ENCODE measurements around the gene PRR23E.

DNA sequence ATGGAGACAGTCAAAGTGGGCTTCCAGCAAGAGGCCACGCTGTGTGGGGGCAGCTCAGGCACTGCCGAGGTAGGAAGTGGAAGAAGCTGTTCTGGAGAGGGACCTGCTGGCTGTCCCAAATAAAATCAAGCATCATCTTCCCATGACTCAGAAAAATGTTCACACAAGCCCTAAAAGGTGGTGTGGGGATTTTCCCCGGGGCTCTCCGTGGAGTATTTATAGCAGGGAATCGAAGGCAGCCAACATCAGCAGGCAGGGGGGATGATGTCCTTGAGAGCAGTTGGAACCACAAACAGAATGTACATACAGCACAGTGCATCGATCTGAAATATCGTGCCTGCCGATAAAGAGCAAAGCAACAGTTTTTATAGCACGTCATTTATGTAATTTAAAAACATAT is 27.6 kb downstream of the PRR23E start:
- TF ChIP-seq, protein P1, sequence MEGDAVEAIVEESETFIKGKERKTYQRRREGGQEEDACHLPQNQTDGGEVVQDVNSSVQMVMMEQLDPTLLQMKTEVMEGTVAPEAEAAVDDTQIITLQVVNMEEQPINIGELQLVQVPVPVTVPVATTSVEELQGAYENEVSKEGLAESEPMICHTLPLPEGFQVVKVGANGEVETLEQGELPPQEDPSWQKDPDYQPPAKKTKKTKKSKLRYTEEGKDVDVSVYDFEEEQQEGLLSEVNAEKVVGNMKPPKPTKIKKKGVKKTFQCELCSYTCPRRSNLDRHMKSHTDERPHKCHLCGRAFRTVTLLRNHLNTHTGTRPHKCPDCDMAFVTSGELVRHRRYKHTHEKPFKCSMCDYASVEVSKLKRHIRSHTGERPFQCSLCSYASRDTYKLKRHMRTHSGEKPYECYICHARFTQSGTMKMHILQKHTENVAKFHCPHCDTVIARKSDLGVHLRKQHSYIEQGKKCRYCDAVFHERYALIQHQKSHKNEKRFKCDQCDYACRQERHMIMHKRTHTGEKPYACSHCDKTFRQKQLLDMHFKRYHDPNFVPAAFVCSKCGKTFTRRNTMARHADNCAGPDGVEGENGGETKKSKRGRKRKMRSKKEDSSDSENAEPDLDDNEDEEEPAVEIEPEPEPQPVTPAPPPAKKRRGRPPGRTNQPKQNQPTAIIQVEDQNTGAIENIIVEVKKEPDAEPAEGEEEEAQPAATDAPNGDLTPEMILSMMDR (conservative IDR thresholded peaks at IDR 0.05; ENCODE audit: low read depth in 2 of 2), result no peak
- TF ChIP-seq CREB1 (CRISPR knock-in tag; IDR thresholded peaks at IDR 0.05; ENCODE audit: low read depth) (no peak), EZH2 (IDR thresholded peaks at IDR 0.05; ENCODE audit: low read depth, unreplicated experiment) (no peak), EZH2phosphoT487 (IDR thresholded peaks at IDR 0.05; ENCODE audit: unreplicated experiment) (no peak), POLR2AphosphoS5 (IDR thresholded peaks at IDR 0.05; ENCODE audit: low read depth) (no peak), JUNB (IDR thresholded peaks at IDR 0.05; ENCODE audit: unreplicated experiment) (no peak), ZNF331 (CRISPR knock-in tag; IDR thresholded peaks at IDR 0.05; ENCODE audit: low read depth) (no peak), ZNF114 (CRISPR knock-in tag; IDR thresholded peaks at IDR 0.05) (no peak), NANOG (IDR thresholded peaks at IDR 0.05; ENCODE audit: borderline replicate concordance) (no peak)
- TF ChIP-seq, protein P2, sequence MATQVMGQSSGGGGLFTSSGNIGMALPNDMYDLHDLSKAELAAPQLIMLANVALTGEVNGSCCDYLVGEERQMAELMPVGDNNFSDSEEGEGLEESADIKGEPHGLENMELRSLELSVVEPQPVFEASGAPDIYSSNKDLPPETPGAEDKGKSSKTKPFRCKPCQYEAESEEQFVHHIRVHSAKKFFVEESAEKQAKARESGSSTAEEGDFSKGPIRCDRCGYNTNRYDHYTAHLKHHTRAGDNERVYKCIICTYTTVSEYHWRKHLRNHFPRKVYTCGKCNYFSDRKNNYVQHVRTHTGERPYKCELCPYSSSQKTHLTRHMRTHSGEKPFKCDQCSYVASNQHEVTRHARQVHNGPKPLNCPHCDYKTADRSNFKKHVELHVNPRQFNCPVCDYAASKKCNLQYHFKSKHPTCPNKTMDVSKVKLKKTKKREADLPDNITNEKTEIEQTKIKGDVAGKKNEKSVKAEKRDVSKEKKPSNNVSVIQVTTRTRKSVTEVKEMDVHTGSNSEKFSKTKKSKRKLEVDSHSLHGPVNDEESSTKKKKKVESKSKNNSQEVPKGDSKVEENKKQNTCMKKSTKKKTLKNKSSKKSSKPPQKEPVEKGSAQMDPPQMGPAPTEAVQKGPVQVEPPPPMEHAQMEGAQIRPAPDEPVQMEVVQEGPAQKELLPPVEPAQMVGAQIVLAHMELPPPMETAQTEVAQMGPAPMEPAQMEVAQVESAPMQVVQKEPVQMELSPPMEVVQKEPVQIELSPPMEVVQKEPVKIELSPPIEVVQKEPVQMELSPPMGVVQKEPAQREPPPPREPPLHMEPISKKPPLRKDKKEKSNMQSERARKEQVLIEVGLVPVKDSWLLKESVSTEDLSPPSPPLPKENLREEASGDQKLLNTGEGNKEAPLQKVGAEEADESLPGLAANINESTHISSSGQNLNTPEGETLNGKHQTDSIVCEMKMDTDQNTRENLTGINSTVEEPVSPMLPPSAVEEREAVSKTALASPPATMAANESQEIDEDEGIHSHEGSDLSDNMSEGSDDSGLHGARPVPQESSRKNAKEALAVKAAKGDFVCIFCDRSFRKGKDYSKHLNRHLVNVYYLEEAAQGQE (IDR thresholded peaks at IDR 0.05; ENCODE audit: unreplicated experiment), result no peak
- TF ChIP-seq, protein P3, sequence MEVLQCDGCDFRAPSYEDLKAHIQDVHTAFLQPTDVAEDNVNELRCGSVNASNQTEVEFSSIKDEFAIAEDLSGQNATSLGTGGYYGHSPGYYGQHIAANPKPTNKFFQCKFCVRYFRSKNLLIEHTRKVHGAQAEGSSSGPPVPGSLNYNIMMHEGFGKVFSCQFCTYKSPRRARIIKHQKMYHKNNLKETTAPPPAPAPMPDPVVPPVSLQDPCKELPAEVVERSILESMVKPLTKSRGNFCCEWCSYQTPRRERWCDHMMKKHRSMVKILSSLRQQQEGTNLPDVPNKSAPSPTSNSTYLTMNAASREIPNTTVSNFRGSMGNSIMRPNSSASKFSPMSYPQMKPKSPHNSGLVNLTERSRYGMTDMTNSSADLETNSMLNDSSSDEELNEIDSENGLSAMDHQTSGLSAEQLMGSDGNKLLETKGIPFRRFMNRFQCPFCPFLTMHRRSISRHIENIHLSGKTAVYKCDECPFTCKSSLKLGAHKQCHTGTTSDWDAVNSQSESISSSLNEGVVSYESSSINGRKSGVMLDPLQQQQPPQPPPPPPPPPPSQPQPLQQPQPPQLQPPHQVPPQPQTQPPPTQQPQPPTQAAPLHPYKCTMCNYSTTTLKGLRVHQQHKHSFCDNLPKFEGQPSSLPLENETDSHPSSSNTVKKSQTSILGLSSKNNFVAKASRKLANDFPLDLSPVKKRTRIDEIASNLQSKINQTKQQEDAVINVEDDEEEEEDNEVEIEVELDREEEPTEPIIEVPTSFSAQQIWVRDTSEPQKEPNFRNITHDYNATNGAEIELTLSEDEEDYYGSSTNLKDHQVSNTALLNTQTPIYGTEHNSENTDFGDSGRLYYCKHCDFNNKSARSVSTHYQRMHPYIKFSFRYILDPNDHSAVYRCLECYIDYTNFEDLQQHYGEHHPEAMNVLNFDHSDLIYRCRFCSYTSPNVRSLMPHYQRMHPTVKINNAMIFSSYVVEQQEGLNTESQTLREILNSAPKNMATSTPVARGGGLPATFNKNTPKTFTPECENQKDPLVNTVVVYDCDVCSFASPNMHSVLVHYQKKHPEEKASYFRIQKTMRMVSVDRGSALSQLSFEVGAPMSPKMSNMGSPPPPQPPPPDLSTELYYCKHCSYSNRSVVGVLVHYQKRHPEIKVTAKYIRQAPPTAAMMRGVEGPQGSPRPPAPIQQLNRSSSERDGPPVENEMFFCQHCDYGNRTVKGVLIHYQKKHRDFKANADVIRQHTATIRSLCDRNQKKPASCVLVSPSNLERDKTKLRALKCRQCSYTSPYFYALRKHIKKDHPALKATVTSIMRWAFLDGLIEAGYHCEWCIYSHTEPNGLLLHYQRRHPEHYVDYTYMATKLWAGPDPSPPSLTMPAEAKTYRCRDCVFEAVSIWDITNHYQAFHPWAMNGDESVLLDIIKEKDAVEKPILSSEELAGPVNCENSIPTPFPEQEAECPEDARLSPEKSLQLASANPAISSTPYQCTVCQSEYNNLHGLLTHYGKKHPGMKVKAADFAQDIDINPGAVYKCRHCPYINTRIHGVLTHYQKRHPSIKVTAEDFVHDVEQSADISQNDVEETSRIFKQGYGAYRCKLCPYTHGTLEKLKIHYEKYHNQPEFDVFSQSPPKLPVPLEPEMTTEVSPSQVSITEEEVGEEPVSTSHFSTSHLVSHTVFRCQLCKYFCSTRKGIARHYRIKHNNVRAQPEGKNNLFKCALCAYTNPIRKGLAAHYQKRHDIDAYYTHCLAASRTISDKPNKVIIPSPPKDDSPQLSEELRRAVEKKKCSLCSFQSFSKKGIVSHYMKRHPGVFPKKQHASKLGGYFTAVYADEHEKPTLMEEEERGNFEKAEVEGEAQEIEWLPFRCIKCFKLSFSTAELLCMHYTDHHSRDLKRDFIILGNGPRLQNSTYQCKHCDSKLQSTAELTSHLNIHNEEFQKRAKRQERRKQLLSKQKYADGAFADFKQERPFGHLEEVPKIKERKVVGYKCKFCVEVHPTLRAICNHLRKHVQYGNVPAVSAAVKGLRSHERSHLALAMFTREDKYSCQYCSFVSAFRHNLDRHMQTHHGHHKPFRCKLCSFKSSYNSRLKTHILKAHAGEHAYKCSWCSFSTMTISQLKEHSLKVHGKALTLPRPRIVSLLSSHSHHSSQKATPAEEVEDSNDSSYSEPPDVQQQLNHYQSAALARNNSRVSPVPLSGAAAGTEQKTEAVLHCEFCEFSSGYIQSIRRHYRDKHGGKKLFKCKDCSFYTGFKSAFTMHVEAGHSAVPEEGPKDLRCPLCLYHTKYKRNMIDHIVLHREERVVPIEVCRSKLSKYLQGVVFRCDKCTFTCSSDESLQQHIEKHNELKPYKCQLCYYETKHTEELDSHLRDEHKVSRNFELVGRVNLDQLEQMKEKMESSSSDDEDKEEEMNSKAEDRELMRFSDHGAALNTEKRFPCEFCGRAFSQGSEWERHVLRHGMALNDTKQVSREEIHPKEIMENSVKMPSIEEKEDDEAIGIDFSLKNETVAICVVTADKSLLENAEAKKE (CRISPR knock-in tag; IDR thresholded peaks at IDR 0.05), result no peak
- TF ChIP-seq, protein P4, sequence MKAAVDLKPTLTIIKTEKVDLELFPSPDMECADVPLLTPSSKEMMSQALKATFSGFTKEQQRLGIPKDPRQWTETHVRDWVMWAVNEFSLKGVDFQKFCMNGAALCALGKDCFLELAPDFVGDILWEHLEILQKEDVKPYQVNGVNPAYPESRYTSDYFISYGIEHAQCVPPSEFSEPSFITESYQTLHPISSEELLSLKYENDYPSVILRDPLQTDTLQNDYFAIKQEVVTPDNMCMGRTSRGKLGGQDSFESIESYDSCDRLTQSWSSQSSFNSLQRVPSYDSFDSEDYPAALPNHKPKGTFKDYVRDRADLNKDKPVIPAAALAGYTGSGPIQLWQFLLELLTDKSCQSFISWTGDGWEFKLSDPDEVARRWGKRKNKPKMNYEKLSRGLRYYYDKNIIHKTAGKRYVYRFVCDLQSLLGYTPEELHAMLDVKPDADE (IDR thresholded peaks at IDR 0.05), result no peak

All from GM23338 (cell line).